Kidney epithelial cell (primary cell): ENCODE data around the gene ST3GAL3. TPM values are rescaled to one million over a fixed set of nuclear protein-coding genes. Genes with fewer than 3 reads are reported as not detected.

Source experiments
- DNase-seq: peaks from one replicate; pipeline ENCODE4 v3.0.0-alpha.2; 2010; ENCODE audit warnings: low read depth
- H3K27me3 ChIP-seq: 2 replicates; pipeline ENCODE4 v1.6.0; 2011; ENCODE audit warnings: low read length; ENCODE audit not compliant: control insufficient read depth, insufficient read depth
- H3K36me3 ChIP-seq: 2 replicates; pipeline ENCODE4 v1.5.1; 2011; ENCODE audit warnings: low read length; ENCODE audit not compliant: control insufficient read depth, insufficient read depth
- H3K4me3 ChIP-seq: 2 replicates; pipeline ENCODE4 v1.5.1; 2011; ENCODE audit warnings: low read depth, mild to moderate bottlenecking, control low read depth, low read length
- CTCF ChIP-seq: IDR thresholded peaks from 2 replicates; pipeline ENCODE4 v1.5.1; 2011; ENCODE audit warnings: mild to moderate bottlenecking, moderate library complexity, low read length, control low read depth, inconsistent platforms; ENCODE audit not compliant: insufficient read depth, poor library complexity, severe bottlenecking
- total RNA-seq: library from RNA; depleted of rRNA; stranded (reverse); fragments of >200 nt; gene quantifications from 2 replicates; pipeline ENCODE4 v1.2.3, GENCODE V29; 2015

Gene ST3GAL3
- total RNA-seq, 1 donor from 2014 or later: 15.0 TPM

GRCh38 chr1:43908226-43908625, 200.9 kb downstream of the ST3GAL3 start:
- H3K4me3 ChIP-seq: no peak overlapping the region
- TF ChIP-seq CTCF: no peak

DNA sequence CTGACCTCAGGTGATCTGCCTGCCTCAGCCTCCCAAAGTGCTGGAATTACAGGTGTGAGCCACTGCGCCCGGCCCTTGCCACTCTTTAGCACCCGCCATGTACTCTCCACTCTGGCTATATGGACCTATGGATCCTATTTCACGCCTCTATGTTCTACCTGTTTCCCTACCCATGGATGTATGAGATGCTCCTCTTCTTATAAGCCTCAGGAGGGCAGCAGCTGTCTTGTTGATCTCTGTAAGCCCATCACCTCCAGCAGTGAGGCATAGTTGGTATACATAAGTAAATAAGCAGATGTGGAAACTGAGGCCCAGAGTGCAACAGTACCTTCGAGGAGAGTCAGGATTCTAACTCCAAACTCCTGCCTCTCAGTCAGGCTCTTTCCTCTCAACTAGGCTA, 201.5 kb downstream of the ST3GAL3 start:
- Histone ChIP-seq H3K27me3 (no peaks in the 10 kb centered on the region), H3K36me3 (no peaks in the 10 kb centered on the region), H3K4me3 (no peak overlapping the region)
- no peak for TF ChIP-seq CTCF
- DNase-seq: no peak

More at GRCh38 chr1:43908226-43908625, 200.9 kb downstream of the ST3GAL3 start:
- no peaks in the 10 kb centered on the region for H3K36me3 ChIP-seq
- no peak for DNase-seq
- H3K27me3 ChIP-seq: no peaks in the 10 kb centered on the region

GRCh38 chr1:43910343-43910742, 203.0 kb downstream of the ST3GAL3 start:
- DNase-seq: no peak
- H3K4me3 ChIP-seq: no peak overlapping the region
- no peaks in the 10 kb centered on the region for H3K27me3 ChIP-seq
- TF ChIP-seq CTCF: no peak
- no peaks in the 10 kb centered on the region for H3K36me3 ChIP-seq

GRCh38 chr1:43912607-43913006, 205.3 kb downstream of the ST3GAL3 start:
- no peaks in the 10 kb centered on the region for H3K36me3 ChIP-seq
- H3K4me3 ChIP-seq: no peak overlapping the region
- TF ChIP-seq CTCF: no peak
- H3K27me3 ChIP-seq: no peaks in the 10 kb centered on the region
- DNase-seq: no peak

DNA sequence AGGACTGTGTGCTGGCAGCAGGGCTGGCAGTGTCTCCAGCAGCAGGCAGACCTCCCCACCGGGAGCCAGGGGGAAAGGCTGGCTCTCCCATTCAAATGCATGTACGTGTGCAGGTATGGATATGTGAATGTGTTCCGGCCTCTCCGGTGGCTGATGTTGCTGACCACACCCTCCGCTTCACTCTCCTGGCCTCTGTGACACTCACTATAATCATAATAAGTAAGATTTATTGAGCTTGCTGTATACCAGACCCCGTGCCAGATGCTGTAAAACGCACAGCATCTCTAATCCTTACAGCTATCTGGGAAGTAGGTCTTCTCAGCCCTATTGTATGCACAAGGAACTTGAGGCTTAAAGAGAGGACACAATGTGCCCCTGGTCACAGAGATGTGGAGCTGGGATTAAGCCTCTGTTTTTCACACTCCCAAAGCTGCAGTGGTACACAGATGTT, 205.7 kb downstream of the ST3GAL3 start:
- Histone ChIP-seq H3K36me3 (no peaks in the 10 kb centered on the region), H3K4me3 (no peak overlapping the region), H3K27me3 (no peaks in the 10 kb centered on the region)
- no peak for TF ChIP-seq CTCF
- DNase-seq: no peak

DNA sequence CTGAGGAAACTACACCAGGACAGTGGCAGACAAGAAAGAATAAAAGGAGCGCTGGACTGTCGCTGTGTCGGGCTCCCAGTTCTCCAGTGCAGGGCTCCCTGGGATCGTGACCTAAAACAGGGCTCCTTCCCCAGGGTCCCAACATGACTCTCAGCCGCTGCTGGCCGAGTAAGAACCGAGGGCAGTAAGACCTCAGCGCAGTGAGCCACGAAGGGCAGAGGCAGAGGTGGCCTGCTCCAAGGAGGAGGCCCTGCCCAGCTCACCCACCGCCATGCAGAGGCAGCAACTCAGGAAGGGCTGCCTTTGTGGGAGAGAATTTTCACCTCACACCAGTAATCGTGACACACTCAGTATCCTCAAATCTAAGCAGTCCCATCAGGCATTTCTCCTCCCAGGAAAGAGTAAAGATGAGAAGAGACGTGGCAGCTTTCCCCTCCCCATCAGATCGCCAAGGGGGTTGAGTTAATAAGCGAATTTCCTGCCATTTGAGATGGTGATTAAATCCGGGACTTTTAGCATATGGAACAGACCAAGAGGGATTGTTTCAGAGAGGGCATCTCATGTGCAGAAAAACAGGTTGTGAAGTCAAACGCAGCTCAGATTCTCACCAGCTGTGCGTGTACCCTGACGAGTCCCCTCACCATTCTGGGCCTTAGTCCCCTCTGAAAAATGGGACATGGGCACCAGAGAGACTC, 206.5 kb downstream of the ST3GAL3 start:
- TF ChIP-seq CTCF: no peak
- Histone ChIP-seq H3K36me3 (no peaks in the 10 kb centered on the region), H3K4me3 (no peak overlapping the region), H3K27me3 (no peaks in the 10 kb centered on the region)
- no peak for DNase-seq
